MG63 (cell line): ENCODE measurements around the gene ZNF557. TPM values are rescaled to one million over a fixed set of nuclear protein-coding genes. Genes with fewer than 3 reads are reported as not detected.
"Not testable (repeated sequence)": the region's sequence is repeated elsewhere in the genome, so short reads cannot be mapped to it uniquely, and the experiment has no call there.

Experiments used
- DNase-seq: peaks from one replicate; pipeline ENCODE4 v3.0.0-alpha.2; 2020
- H3K27me3 ChIP-seq: fragments of 250-450 bp; sonication (Bioruptor Pico); 2 replicates; pipeline ENCODE4 v1.5.1; 2020; ENCODE audit warnings: mild to moderate bottlenecking, moderate library complexity
- H3K36me3 ChIP-seq: fragments of 250-450 bp; sonication (Bioruptor Pico); 2 replicates; pipeline ENCODE4 v1.5.1; 2020; ENCODE audit warnings: mild to moderate bottlenecking, moderate library complexity
- H3K4me3 ChIP-seq: fragments of 250-450 bp; sonication (Bioruptor Pico); 2 replicates; pipeline ENCODE4 v1.5.1; 2020; ENCODE audit warnings: mild to moderate bottlenecking, moderate library complexity
- H3K9me3 ChIP-seq: fragments of 250-450 bp; sonication (Bioruptor Pico); 2 replicates; pipeline ENCODE4 v1.5.1; 2020; ENCODE audit warnings: mild to moderate bottlenecking, moderate library complexity
- total RNA-seq: library from RNA; depleted of rRNA; stranded (reverse); fragments of >200 nt; shearing (Covaris generic); gene quantifications from 2 replicates; pipeline ENCODE4 v1.2.3, GENCODE V29; 2014; ENCODE audit warnings: low replicate concordance; rRNA removed

Gene ZNF557
- total RNA-seq: 8.7 and 13.1 TPM in 2 replicates

- peak within 1 kb of the TSS; percentile 90 for H3K4me3 ChIP-seq
- no peaks in the 10 kb centered on the region for H3K27me3 ChIP-seq
- H3K9me3 ChIP-seq: peaks cover 12% of the 10 kb centered on the region
- peak; percentile 100 for DNase-seq
- peaks cover 44% of the 10 kb centered on the region for H3K36me3 ChIP-seq
Observed at GRCh38 chr19:7069042-7069903, at the start of gene ZNF557. TSS of gene ZNF557 (plus strand) at chr19:7069703. CDS start at chr19:7075075, 5,372 bp downstream.

GRCh38 chr19:7021331-7021730 is 48.2 kb upstream of the ZNF557 start, which contains the start of gene MBD3L2B:
TSS of gene MBD3L2B (minus strand) at chr19:7021431. CDS start at chr19:7021397, 34 bp downstream.
- not testable (repeated sequence) for H3K36me3 ChIP-seq, H3K9me3 ChIP-seq, H3K4me3 ChIP-seq, H3K27me3 ChIP-seq, DNase-seq

GRCh38 chr19:7028790-7029189 is 40.7 kb upstream of the ZNF557 start:
- not testable (repeated sequence) for DNase-seq, H3K36me3 ChIP-seq, H3K9me3 ChIP-seq, H3K4me3 ChIP-seq, H3K27me3 ChIP-seq

GRCh38 chr19:7030278-7030677 is 39.2 kb upstream of the ZNF557 start, which contains the start of gene MBD3L5:
TSS of gene MBD3L5 (plus strand) at chr19:7030578. CDS start at chr19:7030612, 34 bp downstream.
- H3K4me3 ChIP-seq, H3K27me3 ChIP-seq, H3K36me3 ChIP-seq, DNase-seq, H3K9me3 ChIP-seq: not testable (repeated sequence)

GRCh38 chr19:7040079-7040478 is 29.4 kb upstream of the ZNF557 start, which contains the start of gene MBD3L4:
TSS of gene MBD3L4 (minus strand) at chr19:7040179. CDS start at chr19:7040144, 35 bp downstream.
- not testable (repeated sequence) for H3K4me3 ChIP-seq, DNase-seq

GRCh38 chr19:7041563-7041962 is 27.9 kb upstream of the ZNF557 start:
- DNase-seq, H3K9me3 ChIP-seq, H3K36me3 ChIP-seq, H3K4me3 ChIP-seq, H3K27me3 ChIP-seq: not testable (repeated sequence)

More at GRCh38 chr19:7040079-7040478, 29.4 kb upstream of the ZNF557 start, which contains the start of gene MBD3L4:
- H3K9me3 ChIP-seq, H3K36me3 ChIP-seq, H3K27me3 ChIP-seq: not testable (repeated sequence)

- not testable (repeated sequence) for H3K36me3 ChIP-seq, H3K27me3 ChIP-seq, H3K4me3 ChIP-seq, H3K9me3 ChIP-seq, DNase-seq
Observed at GRCh38 chr19:7049021-7049420, 20.5 kb upstream of the ZNF557 start, which contains the start of gene MBD3L2. TSS of gene MBD3L2 (plus strand) at chr19:7049321. CDS start at chr19:7049374, 53 bp downstream.

GRCh38 chr19:7051421-7051820 is 18.1 kb upstream of the ZNF557 start:
- not testable (repeated sequence) for H3K27me3 ChIP-seq, H3K9me3 ChIP-seq, H3K36me3 ChIP-seq, H3K4me3 ChIP-seq, DNase-seq

GRCh38 chr19:7052896-7053295 is 16.6 kb upstream of the ZNF557 start:
- not testable (repeated sequence) for H3K36me3 ChIP-seq, DNase-seq, H3K27me3 ChIP-seq, H3K9me3 ChIP-seq, H3K4me3 ChIP-seq

- not testable (repeated sequence) for H3K4me3 ChIP-seq, H3K36me3 ChIP-seq, H3K27me3 ChIP-seq, DNase-seq, H3K9me3 ChIP-seq
Observed at GRCh38 chr19:7054635-7055368, 14.7 kb upstream of the ZNF557 start.

- H3K9me3 ChIP-seq, H3K4me3 ChIP-seq, H3K27me3 ChIP-seq, DNase-seq, H3K36me3 ChIP-seq: not testable (repeated sequence)
Observed at GRCh38 chr19:7055679-7056078, 13.8 kb upstream of the ZNF557 start.

GRCh38 chr19:7056371-7056770 is 13.1 kb upstream of the ZNF557 start:
- DNase-seq, H3K27me3 ChIP-seq, H3K36me3 ChIP-seq, H3K9me3 ChIP-seq, H3K4me3 ChIP-seq: not testable (repeated sequence)

- not testable (repeated sequence) for H3K9me3 ChIP-seq, H3K4me3 ChIP-seq, H3K27me3 ChIP-seq, DNase-seq, H3K36me3 ChIP-seq
Observed at GRCh38 chr19:7058576-7058975, 10.9 kb upstream of the ZNF557 start, which contains the start of gene MBD3L3. TSS of gene MBD3L3 (minus strand) at chr19:7058676. CDS start at chr19:7058605, 71 bp downstream.

GRCh38 chr19:7059977-7060376 is 9.5 kb upstream of the ZNF557 start:
- DNase-seq, H3K4me3 ChIP-seq, H3K27me3 ChIP-seq, H3K9me3 ChIP-seq, H3K36me3 ChIP-seq: not testable (repeated sequence)

- DNase-seq: no peak
- Histone ChIP-seq H3K4me3 (no peak overlapping the region), H3K9me3 (no peaks in the 10 kb centered on the region), H3K36me3 (no peaks in the 10 kb centered on the region), H3K27me3 (no peaks in the 10 kb centered on the region)
Observed at GRCh38 chr19:7063339-7063738, 6.2 kb upstream of the ZNF557 start.

GRCh38 chr19:7063764-7064418 is 5.6 kb upstream of the ZNF557 start:
- Histone ChIP-seq H3K36me3 (no peaks in the 10 kb centered on the region), H3K9me3 (no peaks in the 10 kb centered on the region), H3K27me3 (no peaks in the 10 kb centered on the region), H3K4me3 (no peak overlapping the region)
- no peak for DNase-seq

- DNase-seq: peak; percentile 35
- not testable (repeated sequence) for H3K9me3 ChIP-seq, H3K4me3 ChIP-seq, H3K27me3 ChIP-seq
- H3K36me3 ChIP-seq: peaks cover 22% of the 10 kb centered on the region
Observed at GRCh38 chr19:7067122-7067521, 2.4 kb upstream of the ZNF557 start.
